ENCODE data around the gene PEX26. TPM values are rescaled to one million over a fixed set of nuclear protein-coding genes. Genes with fewer than 3 reads are reported as not detected.
"Not testable (repeated sequence)": the region's sequence is repeated elsewhere in the genome, so short reads cannot be mapped to it uniquely, and the experiment has no call there.

Gene PEX26
- total RNA-seq = 25.9 TPM

DNA sequence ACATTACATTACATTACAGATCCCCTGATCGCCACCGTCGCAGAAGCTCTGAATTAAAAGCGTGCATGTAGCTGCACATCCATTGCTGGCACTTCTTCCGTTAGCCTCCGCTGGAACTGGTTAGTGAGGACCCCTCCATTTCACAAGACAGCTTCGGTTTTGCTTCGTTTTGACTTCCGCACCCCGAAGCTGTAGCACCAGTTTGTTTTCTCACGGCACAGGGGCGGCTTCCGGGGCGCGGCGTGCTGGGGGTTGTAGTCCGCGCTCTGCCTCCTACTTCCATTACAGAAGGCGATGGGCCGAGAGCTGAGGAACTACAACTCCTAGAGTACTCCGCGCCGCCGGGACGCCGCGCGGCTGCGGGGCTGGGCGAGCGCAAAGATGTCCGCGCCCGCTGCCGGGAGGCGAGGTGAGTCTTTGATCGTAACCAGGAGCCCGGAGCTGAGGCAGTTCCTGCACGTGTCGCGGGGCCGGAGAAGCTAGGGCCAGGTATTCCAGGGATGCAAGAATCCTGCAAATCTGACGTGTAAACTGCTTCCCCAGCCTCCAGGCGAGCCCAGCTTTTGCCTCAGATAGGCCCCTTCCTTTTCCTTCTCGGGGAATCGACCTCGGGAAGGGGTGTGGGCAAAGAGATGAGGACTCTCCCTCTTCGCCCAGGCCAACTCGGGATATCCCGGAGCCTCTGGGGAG, at the start of gene PEX26:
Gene PEX26 (plus strand): TSS at position 352 of the 690 bp plus-strand sequence. CDS start 387 bp downstream, outside the sequence.
- intact Hi-C loops (cut with DNase I) = no loop called here
- DNase-seq (ENCODE audit: low spot score) = peak; percentile 94
- peak; percentile 98 for ATAC-seq

DNA sequence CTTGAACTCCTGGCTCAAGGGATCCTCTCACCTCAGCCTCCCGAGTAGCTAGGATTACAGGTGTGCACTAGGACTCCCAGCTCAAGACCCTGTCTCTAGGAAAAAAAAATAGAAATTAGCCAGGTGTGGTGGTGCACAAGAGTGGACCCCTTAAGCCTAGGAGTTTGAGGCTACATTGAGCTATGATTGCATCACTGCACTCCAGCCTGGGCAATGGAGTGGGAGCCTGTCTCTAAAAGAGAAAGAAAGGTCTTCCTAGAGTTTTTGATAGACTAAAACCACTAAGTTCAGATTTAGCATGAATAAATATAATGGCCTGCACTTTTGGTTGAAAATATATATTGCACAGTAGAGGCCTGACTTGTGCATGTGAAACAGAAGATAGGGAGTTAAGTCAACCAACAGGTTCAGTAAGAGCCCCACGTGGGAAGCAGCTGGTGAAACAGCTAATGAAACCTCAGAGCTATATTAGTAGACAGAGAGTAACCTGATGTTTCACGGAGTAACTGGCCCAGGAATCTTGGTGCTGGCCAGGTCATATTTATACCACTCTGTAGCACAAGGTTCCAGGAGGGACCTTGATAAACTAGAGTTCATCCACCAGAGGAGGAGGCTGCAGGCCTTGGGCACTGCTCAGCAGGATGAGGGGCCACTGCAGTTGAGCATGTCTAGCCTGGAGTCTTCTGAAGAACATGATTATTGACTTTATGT, 48.8 kb upstream of the PEX26 start:
- ATAC-seq (no peak), DNase-seq (ENCODE audit: low spot score) (peak; percentile 6)
- intact Hi-C loops (cut with DNase I) = loop anchor here (10.0 kb wide), 2 partner anchors 114 to 204 kb away; no protein-coding TSS in a partner anchor

DNA sequence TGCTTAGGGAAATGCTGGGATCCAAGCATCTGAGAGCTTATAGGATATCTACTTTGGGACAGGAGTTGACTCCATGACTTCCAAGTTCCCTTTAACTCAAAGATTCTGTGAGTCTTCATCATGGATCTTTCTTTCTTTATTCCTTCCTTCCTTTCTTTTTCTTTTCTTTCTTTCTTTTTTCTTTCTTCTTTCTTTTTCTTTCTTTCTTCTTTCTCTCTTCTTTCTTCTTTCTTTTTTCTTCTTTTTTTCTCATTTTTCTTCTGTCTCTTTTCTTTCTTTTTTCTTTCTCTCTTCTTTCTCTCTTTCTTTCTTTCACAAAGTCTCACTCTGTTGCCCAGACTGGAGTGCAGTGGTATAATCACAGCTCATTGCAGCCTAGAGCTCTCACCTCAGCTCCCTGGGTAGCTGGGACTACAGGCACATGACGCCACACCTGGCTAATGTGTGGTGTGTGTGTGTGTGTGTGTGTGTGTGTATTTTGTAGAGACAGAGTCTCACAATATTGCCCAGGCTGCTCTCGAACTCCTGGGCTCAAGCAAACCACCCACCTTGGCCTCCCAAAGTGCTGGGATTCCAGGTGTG, 48.0 kb upstream of the PEX26 start:
- DNase-seq (ENCODE audit: low spot score) (peak; percentile 10), ATAC-seq (no peak)
- intact Hi-C loops (cut with DNase I) = loop anchor here (10.0 kb wide), 2 partner anchors 115 to 205 kb away; no protein-coding TSS in a partner anchor

DNA sequence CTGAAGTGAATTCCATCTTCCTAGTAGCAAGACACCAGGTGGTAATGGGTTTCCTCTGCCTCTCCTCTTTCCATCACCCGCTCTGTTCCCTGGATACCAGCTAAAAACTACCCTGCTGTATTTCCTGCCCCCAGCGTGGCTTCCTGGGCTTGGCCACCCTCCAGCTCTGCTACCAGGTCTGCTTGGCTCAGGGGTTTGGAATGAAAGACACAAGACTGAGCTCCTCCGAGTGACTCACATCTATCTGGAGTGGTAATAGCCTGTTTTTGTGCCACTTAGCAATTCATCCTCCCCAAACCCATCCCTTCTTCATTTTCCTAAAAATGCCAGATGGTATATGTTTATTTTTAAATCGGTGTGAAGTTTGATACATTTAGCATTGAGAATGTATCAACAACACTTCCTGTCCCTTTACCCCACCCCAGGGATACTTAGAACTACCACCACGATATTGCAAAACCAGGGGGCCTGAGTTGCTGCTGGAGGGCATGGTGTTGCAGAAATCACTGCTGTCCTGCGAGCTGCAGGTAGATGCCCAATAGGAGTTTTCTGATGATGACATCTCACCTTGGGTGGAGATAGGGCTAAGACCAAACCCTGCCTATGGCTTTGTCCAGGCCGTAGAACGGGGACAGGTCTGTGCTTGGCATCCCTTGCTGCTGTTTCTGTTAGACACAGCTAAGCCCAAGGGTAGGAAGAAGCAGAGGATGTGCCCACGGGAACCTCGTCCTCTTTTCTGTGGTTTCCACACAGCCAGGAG, 45.9 kb upstream of the PEX26 start:
- peak; percentile 26 for DNase-seq (ENCODE audit: low spot score)
- no peak for ATAC-seq
- intact Hi-C loops (cut with DNase I) = no loop called here

DNA sequence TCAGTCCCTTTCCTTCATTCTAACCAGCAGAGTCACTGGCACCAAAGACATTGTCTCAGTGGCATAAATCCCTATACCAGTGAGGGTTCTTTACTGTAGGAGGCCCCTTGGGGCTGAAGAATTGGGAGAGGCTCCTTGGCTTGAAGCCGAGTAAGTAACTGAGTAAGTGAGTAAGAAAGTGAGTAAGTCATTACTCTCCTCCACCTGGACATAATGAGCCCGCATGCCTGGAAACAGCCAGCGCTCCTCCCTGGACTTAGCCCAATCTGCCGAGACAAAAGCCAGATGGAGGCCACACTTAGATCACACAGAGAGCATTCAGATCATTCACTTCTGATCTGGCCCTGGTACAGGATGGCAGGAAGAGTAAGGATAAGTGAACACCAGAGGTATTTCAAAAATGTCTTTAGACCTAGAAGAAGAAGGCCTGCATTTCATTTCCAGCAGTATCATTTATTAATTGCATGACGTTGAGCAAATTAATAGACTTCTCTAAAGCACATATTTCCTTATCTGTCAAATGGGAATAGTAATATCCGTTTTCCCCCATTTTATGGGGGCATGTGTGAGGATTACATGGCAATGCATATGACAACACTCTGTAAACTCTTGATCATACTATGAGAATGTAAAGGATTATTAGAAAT, 45.2 kb upstream of the PEX26 start:
- DNase-seq (ENCODE audit: low spot score) (peak; percentile 33), ATAC-seq (no peak)
- intact Hi-C loops (cut with DNase I) = no loop called here

DNA sequence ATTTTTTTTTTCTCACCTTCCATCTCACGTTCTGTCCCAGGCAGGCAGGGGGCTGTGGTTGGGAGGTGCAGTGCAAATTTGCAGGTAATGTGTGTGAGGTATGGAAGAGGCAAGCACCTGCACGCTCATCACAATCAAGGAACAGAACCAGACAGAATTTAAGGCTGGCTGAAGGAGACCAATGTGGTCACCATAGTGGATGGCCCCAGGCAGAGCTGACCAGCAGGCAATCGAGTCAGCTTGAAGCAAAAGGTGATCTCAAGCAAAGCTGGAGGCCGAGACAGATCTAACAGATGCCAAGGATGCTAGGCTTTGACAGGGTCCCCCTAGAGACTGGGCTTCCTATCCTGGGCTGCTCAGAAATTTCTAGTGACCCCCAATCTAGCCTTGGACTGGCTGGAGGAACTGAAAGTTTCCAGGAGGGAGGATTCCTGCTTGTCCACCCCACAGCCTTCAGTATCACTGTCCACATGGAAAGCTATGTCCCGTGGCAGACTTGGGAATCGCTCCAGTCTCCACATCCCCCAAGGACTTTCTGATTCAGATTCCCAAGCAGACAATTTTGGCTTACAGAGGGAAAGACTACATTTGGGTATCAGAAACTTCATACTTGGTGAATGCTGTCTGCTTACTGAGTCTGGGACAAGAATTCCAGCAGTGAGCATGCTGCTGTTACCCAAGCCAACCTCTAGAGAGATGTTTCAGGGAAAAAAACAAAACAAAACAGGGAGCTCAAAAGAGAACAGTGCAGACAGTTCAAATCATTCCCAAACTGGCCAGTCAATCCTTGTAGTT, 44.4 kb upstream of the PEX26 start:
- intact Hi-C loops (cut with DNase I) = no loop called here
- peak; percentile 57 for DNase-seq (ENCODE audit: low spot score)
- ATAC-seq = peak; percentile 87

DNA sequence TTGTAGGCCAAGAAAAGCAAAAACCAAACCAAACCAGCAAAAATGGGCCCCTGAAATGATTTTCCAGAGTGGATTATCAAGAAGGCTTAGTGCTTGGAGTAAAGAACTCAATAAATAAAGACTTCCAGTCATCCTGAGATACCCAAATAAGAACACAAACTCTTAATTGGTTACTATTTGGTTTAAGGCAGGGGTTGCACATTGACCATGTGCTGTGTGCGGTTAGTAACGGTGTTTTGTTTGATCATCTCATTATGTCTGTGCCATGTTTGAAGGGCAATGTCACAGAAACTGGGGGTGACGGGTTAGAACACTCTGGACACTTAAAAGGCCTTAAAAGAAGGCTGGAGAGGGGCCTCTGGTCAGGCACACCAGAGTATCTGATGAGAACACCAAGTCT, 43.7 kb upstream of the PEX26 start:
- DNase-seq (ENCODE audit: low spot score) (no peak), ATAC-seq (no peak)
- intact Hi-C loops (cut with DNase I) = no loop called here

DNA sequence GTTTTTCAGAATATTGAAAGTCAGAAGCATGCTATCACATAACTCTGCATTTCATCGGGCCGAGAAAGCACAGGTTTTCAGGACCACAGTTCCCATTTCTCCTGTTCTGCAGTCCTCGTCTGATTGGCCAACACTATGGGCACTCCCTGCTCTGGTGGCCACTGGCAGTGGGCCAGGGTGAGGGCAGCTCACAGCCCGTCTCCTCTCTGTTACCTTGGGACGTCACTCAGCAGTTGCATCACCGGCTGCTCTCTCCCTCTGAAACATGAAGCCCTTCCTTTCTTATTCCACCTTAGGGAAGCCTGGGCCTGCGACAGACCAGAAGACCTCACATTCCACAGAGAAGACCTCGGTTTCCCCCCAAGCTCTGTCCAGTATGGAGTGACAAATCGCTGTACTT, 42.0 kb upstream of the PEX26 start:
- DNase-seq (ENCODE audit: low spot score) = peak; percentile 51
- intact Hi-C loops (cut with DNase I) = no loop called here

DNA sequence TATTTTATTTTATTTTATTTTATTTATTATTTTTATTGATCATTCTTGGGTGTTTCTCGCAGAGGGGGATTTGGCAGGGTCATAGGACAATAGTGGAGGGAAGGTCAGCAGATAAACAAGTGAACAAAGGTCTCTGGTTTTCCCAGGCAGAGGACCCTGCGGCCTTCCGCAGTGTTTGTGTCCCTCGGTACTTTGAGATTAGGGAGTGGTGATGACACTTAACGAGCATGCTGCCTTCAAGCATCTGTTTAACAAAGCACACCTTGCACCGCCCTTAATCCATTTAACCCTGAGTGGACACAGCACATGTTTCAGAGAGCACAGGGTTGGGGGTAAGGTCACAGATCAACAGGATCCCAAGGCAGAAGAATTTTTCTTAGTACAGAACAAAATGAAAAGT, 36.9 kb upstream of the PEX26 start:
- DNase-seq (ENCODE audit: low spot score); ATAC-seq; intact Hi-C loops (cut with DNase I): not testable (repeated sequence)

More for the DNA sequence above, 42.0 kb upstream of the PEX26 start:
- ATAC-seq = no peak

DNA sequence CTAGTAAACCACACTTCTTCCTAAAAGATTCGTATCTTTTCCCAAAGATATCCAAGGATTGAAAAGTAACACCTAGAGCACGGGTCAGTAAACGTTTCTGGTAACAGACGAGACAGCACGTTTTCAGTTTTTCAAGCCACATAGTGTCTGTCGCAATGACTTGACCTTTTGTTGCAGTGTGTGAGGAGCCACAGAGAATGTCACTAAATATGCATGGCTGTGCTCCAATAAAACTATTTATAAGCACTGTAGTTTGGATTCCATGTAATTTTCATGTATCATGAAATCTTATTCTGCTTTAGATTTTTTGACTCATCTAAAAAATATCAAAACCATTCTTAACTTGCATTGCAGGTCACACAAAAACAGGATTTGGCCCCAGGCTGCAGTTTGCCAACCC, 35.1 kb upstream of the PEX26 start:
- ATAC-seq (no peak), DNase-seq (ENCODE audit: low spot score) (no peak)
- intact Hi-C loops (cut with DNase I) = no loop called here

DNA sequence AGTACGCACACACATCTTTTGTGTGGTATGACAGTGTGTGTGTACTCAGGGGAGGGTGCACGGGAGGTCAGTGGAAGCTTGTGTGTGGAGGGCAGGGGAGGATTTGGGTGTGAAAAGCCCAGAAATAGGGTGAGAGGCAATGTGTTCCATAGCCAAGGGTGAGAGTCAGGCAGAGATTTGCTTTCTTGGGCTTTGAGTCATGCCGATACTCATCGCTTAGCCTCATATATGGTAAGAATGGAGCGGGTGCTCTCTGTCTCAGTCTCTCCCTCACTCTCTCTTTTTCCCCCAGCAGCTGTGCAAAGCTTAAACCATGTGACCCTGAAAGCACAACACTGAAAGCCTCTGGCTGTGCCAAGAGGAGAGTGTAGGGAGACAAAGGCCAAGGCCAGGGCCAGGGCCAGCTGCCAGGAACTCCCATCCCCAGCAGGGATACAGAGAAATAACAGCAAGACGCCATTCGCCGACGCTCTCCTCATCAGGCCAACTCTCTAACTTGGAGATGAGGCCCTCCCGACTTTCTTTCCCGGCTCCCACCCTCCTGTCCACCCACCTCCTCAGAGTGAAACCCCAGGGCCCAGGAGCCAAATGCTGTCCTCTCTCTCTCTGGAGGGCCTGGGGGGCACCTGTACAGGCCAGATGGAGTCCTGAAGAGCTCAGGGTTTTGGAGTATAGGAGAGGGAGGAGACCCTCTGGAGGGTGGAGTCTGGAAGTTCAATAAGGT, 33.1 kb upstream of the PEX26 start:
- ATAC-seq = peak; percentile 93
- DNase-seq (ENCODE audit: low spot score) = peak; percentile 80
- intact Hi-C loops (cut with DNase I) = no loop called here

DNA sequence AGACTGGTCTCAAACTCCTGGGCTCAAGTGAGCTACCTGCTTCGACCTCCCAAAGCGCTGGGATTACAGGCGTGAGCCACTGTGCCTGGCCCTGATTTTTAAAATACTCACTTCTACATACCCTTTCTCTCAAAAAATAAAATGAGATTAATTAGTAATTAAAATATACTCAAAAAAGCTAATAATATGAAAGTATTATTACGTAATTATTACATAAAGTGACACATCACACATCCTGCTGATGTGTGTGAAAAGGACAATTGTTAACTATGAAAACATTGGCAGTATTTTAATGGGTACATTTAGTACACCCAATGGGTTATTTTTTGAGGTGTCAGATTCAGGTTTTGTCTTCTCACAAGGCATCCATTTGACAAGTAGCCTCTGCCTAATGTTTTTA, 32.0 kb upstream of the PEX26 start:
- no peak for ATAC-seq
- intact Hi-C loops (cut with DNase I) = no loop called here
- no peak for DNase-seq (ENCODE audit: low spot score)

DNA sequence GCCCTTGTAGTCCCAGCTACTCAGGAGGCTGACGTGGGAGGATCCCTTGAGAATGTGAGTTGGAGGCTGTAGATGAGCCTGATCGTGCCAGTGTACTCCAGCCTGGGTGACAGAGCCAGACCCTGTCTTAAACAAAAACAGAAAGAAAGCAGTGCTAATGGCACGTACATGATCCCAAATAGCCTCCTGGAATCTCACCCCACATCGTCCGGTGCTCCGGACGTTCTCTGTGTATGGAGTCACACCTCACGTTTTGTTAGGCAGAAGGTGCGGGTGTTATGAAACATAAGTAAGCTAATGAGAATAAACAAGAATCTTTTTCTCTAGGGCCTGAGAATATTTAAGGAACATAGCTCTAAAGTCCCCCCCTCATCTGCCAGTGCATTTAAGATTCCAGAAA, 29.7 kb upstream of the PEX26 start:
- ATAC-seq = peak; percentile 21
- intact Hi-C loops (cut with DNase I) = no loop called here

DNA sequence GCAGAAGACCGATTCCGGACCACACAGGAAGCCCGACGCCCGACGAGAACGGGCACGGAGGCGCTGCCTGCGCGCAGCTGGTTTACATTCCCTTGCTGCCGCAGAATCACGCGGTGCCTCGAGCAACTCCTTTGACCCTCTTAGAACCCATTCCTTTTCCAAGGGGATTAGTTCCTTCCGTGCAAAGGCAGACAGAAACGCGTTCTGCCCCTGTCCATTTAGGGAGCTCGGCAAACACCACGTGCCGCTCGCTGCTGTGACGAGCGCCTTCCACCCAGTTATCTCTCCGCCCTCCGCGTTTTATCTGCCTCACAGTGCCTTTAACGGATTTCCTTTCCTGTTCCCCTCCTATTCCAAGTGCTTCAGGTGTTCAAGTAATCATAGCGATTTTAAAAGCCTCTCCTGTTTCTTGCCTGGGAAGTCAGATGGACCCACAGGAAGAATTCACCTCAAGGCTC, 29.3 kb upstream of the PEX26 start:
- DNase-seq (ENCODE audit: low spot score) = peak; percentile 71
- intact Hi-C loops (cut with DNase I) = no loop called here
- ATAC-seq = peak; percentile 88

More for the DNA sequence above, 29.7 kb upstream of the PEX26 start:
- no peak for DNase-seq (ENCODE audit: low spot score)

DNA sequence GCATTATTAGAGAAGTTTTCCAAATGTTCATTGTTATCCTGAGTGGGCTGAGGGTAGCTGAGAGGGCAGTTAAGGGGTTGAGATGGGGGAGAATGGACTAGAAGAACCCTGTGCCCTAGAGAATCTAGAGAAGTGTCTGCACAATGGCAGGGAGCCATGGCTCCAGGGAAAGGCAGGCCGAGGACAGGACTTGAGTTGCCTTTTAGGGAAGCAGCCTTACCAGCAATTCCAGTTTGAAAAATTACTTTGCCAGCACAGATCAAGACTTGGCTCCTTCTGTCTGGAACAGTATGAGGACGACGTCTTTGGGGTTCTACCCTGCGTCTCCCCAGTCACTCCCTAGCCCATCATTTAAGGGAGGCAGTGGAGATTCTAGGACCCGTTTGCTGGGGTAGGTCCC, 27.7 kb upstream of the PEX26 start:
- ATAC-seq (no peak), DNase-seq (ENCODE audit: low spot score) (no peak)
- intact Hi-C loops (cut with DNase I) = no loop called here

DNA sequence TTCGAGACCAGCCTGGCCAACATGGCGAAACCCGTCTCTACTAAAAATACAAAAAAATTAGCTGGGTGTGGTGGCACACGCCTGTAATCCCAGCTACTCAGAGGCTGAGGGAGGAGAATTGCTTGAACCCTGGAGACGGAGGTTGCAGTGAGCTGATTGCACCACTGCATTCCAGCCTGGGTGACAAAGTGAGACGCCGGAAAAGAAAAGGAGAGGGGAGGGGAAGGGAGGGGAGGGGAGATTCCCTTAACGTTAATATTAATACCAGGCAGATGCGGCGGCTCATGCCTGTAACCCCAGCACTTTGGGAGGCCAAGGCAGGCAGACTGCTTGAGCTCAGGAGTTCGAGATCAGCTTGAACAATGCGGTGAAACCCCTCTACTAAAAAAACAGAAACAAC, 26.7 kb upstream of the PEX26 start:
- DNase-seq (ENCODE audit: low spot score); ATAC-seq; intact Hi-C loops (cut with DNase I): not testable (repeated sequence)

DNA sequence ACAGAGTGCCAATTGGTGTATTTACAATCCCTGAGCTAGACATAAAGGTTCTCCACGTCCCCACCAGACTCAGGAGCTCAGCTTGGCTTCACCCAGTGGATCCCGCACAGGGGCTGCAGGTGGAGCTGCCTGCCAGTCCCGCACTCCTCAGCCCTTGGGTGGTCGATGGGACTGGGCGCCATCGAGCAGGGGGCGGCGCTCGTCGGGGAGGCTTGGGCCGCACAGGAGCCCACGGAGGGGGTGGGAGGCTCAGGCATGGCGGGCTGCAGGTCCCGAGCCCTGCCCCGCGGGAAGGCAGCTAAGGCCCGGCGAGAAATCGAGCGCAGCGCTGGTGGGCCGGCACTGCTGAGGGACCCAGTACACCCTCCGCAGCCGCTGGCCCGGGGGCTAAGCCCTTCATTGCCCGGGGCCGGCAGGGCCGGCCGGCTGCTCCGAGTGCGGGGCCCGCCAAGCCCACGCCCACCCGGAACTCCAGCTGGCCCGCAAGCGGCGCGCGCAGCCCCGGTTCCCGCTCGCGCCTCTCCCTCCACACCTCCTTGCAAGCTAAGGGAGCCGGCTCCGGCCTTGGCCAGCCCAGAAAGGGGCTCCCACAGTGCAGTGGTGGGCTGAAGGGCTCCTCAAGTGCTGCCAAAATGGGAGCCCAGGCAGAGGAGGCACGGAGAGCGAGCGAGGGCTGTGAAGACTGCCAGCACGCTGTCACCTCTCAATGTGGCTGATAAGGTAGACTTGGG, 24.4 kb upstream of the PEX26 start:
- DNase-seq (ENCODE audit: low spot score); ATAC-seq; intact Hi-C loops (cut with DNase I): not testable (repeated sequence)

Data from sciatic nerve (tissue), 2 donors.